RWPE1 (cell line): Measurements from ENCODE around the gene BCAR3.

Source experiments
- CTCF ChIA-PET: fragments of 350-600 bp; sonication (Branson Sonifier 250); formaldehyde crosslinking; extraction: SDS; loops from one replicate; lab custom pipeline; 2021; lab: Yijun Ruan, JAX
- POLR2A ChIA-PET: fragments of 400-600 bp; formaldehyde crosslinking; extraction: SDS; loops from one replicate; lab custom pipeline; 2020; ENCODE audit warnings: antibody characterized with exemption; ENCODE audit not compliant: low non-redundant PET; lab: Yijun Ruan, JAX
- DNase-seq: peaks from one replicate; pipeline ENCODE4 v3.0.0; 2012; ENCODE audit warnings: low spot score
- H3K27ac ChIP-seq: fragments of 450-650 bp; 2 replicates; pipeline ENCODE4 v1.5.1; 2017
- TF ChIP-seq, protein P1 (sequence below): fragments of 450-650 bp; conservative IDR thresholded peaks from 2 replicates; pipeline ENCODE4 v1.5.1; 2017; ENCODE audit warnings: low read depth, mild to moderate bottlenecking

Gene BCAR3

DNA sequence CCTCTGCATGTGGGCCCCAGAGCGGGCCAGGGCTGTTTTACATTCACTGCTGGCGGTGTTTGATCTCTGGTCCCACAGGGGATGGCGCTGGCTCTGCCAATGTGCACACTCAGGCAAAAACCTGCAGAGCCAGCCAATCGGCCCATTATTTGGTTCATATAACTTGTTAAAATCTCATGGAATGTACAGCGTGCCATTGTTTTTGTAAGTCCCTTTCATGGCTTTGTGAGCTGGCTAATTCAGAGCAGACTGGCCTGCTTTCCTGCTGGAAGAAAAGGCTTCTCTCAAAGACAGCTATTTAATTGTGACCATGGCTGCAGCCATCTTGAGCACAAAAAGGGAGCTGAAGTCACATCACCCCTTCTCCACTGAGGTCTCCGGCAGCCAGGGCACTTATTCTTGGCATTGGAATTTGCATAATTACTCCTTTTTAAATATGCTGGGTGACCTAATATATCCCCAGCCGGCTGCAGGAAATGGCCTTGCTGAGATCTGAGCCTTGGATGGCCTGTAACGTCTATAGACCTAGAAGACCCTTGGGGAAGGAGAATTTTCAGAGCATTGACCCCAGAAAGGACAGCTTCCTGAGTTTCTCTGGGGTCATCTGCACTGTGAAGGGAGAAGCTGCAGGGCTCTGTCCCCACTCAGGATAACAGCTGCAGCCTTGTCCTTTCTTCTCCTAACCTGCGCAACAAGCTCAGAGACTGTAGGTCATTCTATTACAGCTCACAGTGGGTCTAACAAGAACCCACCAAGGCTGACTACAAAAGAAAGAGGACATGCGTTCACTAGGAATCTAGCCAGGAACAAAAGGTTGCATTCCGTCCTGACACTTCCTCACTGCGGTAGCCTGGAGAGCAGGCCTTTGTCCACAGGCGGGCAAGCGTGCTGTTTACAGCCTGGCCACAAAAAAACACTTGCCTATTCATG, 45.8 kb downstream of the BCAR3 start:
- H3K27ac ChIP-seq = peak overlapping the region; percentile 21; the same call in 1 of the 2 replicates
- POLR2A ChIA-PET = no interaction called here
- DNase-seq = no peak
- CTCF ChIA-PET = no interaction called here
- TF ChIP-seq, protein P1, sequence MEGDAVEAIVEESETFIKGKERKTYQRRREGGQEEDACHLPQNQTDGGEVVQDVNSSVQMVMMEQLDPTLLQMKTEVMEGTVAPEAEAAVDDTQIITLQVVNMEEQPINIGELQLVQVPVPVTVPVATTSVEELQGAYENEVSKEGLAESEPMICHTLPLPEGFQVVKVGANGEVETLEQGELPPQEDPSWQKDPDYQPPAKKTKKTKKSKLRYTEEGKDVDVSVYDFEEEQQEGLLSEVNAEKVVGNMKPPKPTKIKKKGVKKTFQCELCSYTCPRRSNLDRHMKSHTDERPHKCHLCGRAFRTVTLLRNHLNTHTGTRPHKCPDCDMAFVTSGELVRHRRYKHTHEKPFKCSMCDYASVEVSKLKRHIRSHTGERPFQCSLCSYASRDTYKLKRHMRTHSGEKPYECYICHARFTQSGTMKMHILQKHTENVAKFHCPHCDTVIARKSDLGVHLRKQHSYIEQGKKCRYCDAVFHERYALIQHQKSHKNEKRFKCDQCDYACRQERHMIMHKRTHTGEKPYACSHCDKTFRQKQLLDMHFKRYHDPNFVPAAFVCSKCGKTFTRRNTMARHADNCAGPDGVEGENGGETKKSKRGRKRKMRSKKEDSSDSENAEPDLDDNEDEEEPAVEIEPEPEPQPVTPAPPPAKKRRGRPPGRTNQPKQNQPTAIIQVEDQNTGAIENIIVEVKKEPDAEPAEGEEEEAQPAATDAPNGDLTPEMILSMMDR = no peak

DNA sequence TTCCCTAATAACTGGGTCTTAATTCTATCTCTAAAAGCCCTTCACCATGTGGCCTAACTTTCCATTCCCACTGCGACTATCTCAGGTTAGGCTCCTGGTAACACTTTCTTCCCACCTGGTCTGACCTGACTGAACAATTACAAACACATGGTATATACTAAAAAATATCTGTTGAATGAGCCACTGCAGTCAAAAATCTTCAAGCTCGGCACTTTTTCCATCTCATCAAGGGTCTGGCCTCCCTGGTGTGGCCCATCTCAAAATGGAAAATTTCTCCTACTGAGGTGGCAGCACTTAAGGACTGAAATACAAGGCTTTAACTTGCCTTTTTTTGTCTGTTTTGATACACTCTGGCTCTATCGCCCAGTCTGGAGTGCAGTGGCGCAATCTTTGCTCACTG, 48.3 kb downstream of the BCAR3 start:
- TF ChIP-seq, protein P1 = no peak
- ChIA-PET CTCF (interaction anchor here (0.6 kb wide), 1 partner anchor 294 kb away, joined by 4 read pairs; no protein-coding TSS in a partner anchor), POLR2A (interaction anchor here (0.6 kb wide), 1 partner anchor 34 kb away, joined by 3 read pairs; no protein-coding TSS in a partner anchor)
- DNase-seq = no peak
- H3K27ac ChIP-seq = peak overlapping the region; percentile 56

DNA sequence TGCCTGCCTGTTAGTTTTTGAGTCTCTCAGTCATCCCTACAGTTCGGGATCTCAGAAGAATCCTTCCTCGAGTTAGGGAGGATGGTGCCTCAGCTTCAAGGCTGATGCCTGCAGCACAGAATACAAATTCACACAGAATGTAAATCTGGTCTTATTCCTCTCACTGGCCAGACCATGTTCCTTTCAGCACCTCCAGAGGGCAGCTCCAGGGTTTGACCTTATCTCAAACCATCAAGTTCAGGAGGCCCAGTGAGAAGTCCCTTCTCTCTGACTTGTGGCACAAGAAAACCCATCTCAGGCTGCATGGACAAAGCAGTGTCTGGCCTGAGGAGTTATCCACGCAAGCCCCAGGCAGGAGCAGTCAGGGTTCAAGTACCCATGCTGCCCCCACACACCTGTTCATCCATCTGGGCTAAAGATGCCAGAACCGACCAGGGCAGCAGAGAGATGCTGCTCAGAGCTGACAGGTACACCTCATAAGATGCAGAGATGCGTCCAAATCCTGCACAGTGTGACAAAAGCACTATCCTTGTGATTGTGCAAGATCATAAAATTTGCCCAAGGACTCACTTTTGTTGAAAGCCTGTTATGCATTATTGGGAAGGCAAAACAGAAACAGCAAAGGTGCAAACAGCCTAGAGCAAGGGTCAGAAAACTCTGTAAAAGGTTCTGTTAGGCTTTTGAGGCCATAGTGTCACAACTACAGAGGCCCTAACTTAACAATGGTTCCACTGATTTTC, 49.8 kb downstream of the BCAR3 start:
- H3K27ac ChIP-seq = peak overlapping the region; percentile 66
- CTCF ChIA-PET = interaction anchor here (0.6 to 4.1 kb wide), 3 partner anchors 183 to 427 kb away, joined by 3 to 81 read pairs (median 12); no protein-coding TSS in a partner anchor
- POLR2A ChIA-PET = no interaction called here
- DNase-seq = no peak
- TF ChIP-seq, protein P1 = no peak

DNA sequence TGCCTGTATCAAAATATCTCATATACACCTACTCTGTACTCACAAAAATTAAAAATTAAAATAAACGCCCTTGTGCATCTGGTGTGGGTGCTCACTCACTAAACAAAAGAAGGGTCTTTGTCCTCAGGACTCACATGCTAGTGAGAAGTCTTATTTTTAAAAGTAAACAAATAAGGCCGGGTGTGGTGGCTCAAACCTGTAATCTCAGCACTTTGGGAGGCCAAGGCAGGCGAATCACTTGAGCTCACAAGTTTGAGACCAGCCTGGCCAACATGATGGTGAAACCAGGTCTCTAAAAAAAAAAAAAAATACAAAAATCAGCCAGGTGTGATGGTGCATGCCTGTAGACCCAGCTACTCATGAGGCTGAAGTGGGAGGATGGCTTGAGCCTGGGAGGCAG, 51.5 kb downstream of the BCAR3 start:
- H3K27ac ChIP-seq = peak overlapping the region; percentile 66
- POLR2A ChIA-PET = interaction anchor here (0.5 kb wide), 1 partner anchor 9 kb away, joined by 5 read pairs; no protein-coding TSS in a partner anchor
- TF ChIP-seq, protein P1 = no peak
- CTCF ChIA-PET = interaction anchor here (0.5 to 4.1 kb wide), 25 partner anchors 8 to 435 kb away, joined by 3 to 81 read pairs (median 4); no protein-coding TSS in a partner anchor
- no peak for DNase-seq

DNA sequence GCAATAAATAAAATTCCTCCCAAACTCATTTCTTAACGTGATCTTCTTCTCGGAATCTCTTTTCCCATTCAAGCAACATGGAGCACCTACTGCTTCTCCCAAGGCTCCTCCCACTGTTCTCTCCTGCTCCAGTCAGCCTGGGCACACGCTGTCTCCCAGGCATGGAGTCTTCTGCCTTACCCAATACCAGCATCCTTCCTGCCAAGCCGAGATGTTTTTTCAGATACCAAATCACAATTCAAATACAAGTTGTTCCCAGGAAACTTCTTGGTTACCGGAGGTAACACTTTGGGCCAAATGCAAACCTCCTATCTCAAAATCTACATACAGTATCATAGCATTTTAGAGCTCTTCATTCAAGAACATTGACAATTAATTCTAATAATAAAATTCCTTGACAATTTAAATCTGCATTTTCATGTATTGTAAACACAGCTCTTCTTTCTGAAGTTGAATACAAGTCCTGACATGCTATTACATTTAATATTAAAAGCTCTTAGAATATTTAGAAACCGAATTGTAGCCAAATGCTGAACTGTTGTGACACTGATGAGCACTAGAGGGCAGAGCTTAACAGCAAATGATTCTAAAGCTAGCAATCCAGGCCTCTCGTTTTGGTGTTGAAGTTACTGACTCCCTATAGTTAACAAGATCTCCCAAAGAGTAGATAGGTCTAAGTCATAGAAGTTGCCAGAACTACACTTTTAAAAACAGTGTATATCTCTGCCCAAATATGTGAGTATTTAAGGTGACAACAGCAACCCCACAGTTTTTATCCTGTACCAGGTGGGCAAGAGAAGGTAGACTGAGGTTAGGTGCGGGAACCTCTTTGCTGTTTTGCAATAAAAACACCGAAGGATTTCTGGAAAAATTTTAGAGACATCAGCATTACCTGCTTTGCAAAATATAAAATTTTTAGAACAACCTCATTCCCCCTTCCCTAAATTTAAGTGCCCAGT, 52.3 kb downstream of the BCAR3 start:
- no peak for DNase-seq
- ChIA-PET CTCF (interaction anchor here (0.5 to 4.1 kb wide), 36 partner anchors 9 to 938 kb away, joined by 3 to 81 read pairs (median 4); partner anchors contain the start of genes BCAR3 and FNBP1L), POLR2A (interaction anchor here (0.5 kb wide), 1 partner anchor 10 kb away, joined by 5 read pairs; no protein-coding TSS in a partner anchor)
- peak overlapping the region; percentile 63 for H3K27ac ChIP-seq
- TF ChIP-seq, protein P1 = peak; percentile 84
